K562 (cell line): ENCODE measurements around the gene ZCCHC24. TPM values are rescaled to one million over a fixed set of nuclear protein-coding genes. Genes with fewer than 3 reads are reported as not detected.

ENCODE experiments used
- ATAC-seq: fragments of 200-7000 bp; cut with Tn5 transposase; 3 replicates; pipeline ENCODE4 v1.9.1; 2020; ENCODE audit warnings: moderate library complexity
- BruUV-seq: library from RNA; stranded (reverse); fragments of 400-500 nt; replicated peaks from 2 replicates; lab custom pipeline; 2021; lab: Mats Ljungman, UMichigan
- CTCF ChIA-PET: fragments of 300-600 bp; formaldehyde crosslinking; extraction: SDS; loops from one replicate; lab custom pipeline; 2021; ENCODE audit warnings: low intra/inter-chr PET ratio; lab: Yijun Ruan, JAX
- POLR2A ChIA-PET: fragments of 300-600, 350-650 bp; sonication (Branson Sonifier 250); formaldehyde crosslinking; extraction: SDS; loops from one replicate; lab custom pipeline; 2021; ENCODE audit warnings: antibody characterized with exemption, inconsistent platforms; lab: Yijun Ruan, JAX
- DNase-seq, 4 experiments: peaks; one replicate each; pipeline versions ENCODE4 v3.0.0 to v3.0.0-alpha.2; 2011 to 2018; ENCODE audit warnings: low spot score in 3 of 4, mixed read lengths in 3 of 4; ENCODE audit errors: extremely low read depth in 1 of 4
- FAIRE-seq: peaks from 2 replicates; lab custom pipeline; 2011; peaks lifted over from hg19 to GRCh38; lab: Jason Lieb, UNC
- H2AFZ ChIP-seq: 2 replicates; pipeline ENCODE4 v1.6.0; 2011; ENCODE audit warnings: low read depth, low read length, control low read depth, inconsistent platforms
- H3K27ac ChIP-seq: fragments of 200-600 bp; 3 replicates; pipeline ENCODE4 v1.8.0; 2011; ENCODE audit warnings: low read depth, mild to moderate bottlenecking, control low read depth, inconsistent platforms, low read length, moderate library complexity, mixed read lengths; ENCODE audit errors: extremely low read depth
- H3K27me3 ChIP-seq, 2 experiments: fragments of 300-600 bp in 1 of 2; 2 replicates in 1 of 2; 3 replicates in 1 of 2; pipeline versions ENCODE4 v1.6.0 to v1.8.0; 2011; ENCODE audit warnings: inconsistent platforms in 2 of 2, low read length in 2 of 2, mild to moderate bottlenecking in 1 of 2, mixed read lengths in 1 of 2, moderate library complexity in 1 of 2; ENCODE audit not compliant: control insufficient read depth in 2 of 2, insufficient read depth in 2 of 2
- H3K36me3 ChIP-seq: fragments of 300-600 bp; 3 replicates; pipeline ENCODE4 v1.8.0; 2011; ENCODE audit warnings: mild to moderate bottlenecking, low read length, inconsistent platforms; ENCODE audit not compliant: control insufficient read depth, insufficient read depth
- H3K4me1 ChIP-seq, 2 experiments: fragments of 200-600 bp in 1 of 2; replicated peaks in 1 of 2; 2 replicates in 1 of 2; 3 replicates in 1 of 2; pipeline versions ENCODE4 v1.5.1 to v1.8.0; 2011; ENCODE audit warnings: inconsistent platforms in 2 of 2, low read length in 2 of 2, mild to moderate bottlenecking in 1 of 2, mixed read lengths in 1 of 2, moderate library complexity in 1 of 2; ENCODE audit not compliant: control insufficient read depth in 2 of 2, insufficient read depth in 2 of 2
- H3K4me2 ChIP-seq: 2 replicates; pipeline ENCODE4 v1.6.1; 2011; ENCODE audit warnings: low read length, control low read depth, inconsistent platforms, mixed read lengths; ENCODE audit not compliant: insufficient read depth
- H3K4me3 ChIP-seq: fragments of 200-600 bp; sonication (generic), shearing (Covaris generic); 2 replicates; pipeline ENCODE4 v1.5.1; 2016; ENCODE audit warnings: control low read depth, inconsistent platforms
- H3K79me2 ChIP-seq: fragments of 200-600 bp; 3 replicates; pipeline ENCODE4 v1.8.0; 2011; ENCODE audit warnings: low read length, inconsistent platforms; ENCODE audit not compliant: control insufficient read depth, insufficient read depth
- H3K9ac ChIP-seq, 2 experiments: 2 replicates each; pipeline versions ENCODE4 v1.6.0 to v1.6.1; 2011; ENCODE audit warnings: low read depth in 2 of 2, low read length in 2 of 2, control low read depth in 1 of 2, inconsistent platforms in 1 of 2, mild to moderate bottlenecking in 1 of 2, mixed read lengths in 1 of 2; ENCODE audit not compliant: insufficient read depth in 1 of 2
- H3K9me1 ChIP-seq: one replicate; pipeline ENCODE4 v1.6.0; 2011; ENCODE audit warnings: inconsistent platforms, mild to moderate bottlenecking, low read length, moderate library complexity; ENCODE audit not compliant: control insufficient read depth, insufficient read depth
- H3K9me3 ChIP-seq: replicated peaks from 2 replicates; pipeline ENCODE4 v1.5.1; 2011; ENCODE audit warnings: low read depth, low read length, inconsistent platforms; ENCODE audit not compliant: control insufficient read depth, insufficient read depth
- H4K20me1 ChIP-seq: replicated peaks from 2 replicates; pipeline ENCODE4 v1.6.1; 2011; ENCODE audit warnings: low read length, inconsistent platforms, mixed read lengths; ENCODE audit not compliant: control insufficient read depth, insufficient read depth
- CBFA2T3 ChIP-seq: fragments of 450-650 bp; IDR thresholded peaks from 2 replicates; pipeline ENCODE4 v1.6.1; 2017
- E2F6 ChIP-seq, 2 experiments: IDR thresholded peaks; 2 replicates each; pipeline ENCODE4 v1.6.1; 2011; ENCODE audit warnings: borderline replicate concordance in 1 of 2, control low read depth in 1 of 2, low read depth in 1 of 2, low read length in 1 of 2, mild to moderate bottlenecking in 1 of 2, mixed read lengths in 1 of 2, moderate library complexity in 1 of 2; ENCODE audit not compliant: insufficient read depth in 1 of 2, insufficient read length in 1 of 2, poor library complexity in 1 of 2, severe bottlenecking in 1 of 2; ENCODE audit errors: extremely low read depth in 1 of 2
- ELK3 ChIP-seq: fragments of 450-650 bp; formaldehyde crosslinking; IDR thresholded peaks from 2 replicates; pipeline ENCODE4 v1.4.0; 2020; ENCODE audit warnings: mild to moderate bottlenecking
- MAZ ChIP-seq, 2 experiments: fragments of 450-650 bp in 1 of 2; sonication (generic) in 1 of 2; formaldehyde crosslinking; IDR thresholded peaks in 1 of 2; conservative IDR thresholded peaks in 1 of 2; 2 replicates each; pipeline versions ENCODE4 v1.4.0 to v1.5.0; 2020; ENCODE audit warnings: mild to moderate bottlenecking in 1 of 2, missing genetic modification reagents in 1 of 2
- MCM3 ChIP-seq: fragments of 450-650 bp; IDR thresholded peaks from 2 replicates; pipeline ENCODE4 v1.6.1; 2016
- TBP ChIP-seq: optimal IDR thresholded peaks from 2 replicates; pipeline ENCODE3; 2011; ENCODE audit warnings: low read depth, low read length, improper control_type of control experiment
- TEAD4 ChIP-seq, 2 experiments: sonication (generic) in 1 of 2; formaldehyde crosslinking in 1 of 2; IDR thresholded peaks; 2 replicates each; pipeline versions ENCODE4 v1.6.1 to v1.8.0; 2012 to 2022; ENCODE audit warnings: borderline replicate concordance in 1 of 2, inconsistent platforms in 1 of 2, low read length in 1 of 2, mild to moderate bottlenecking in 1 of 2, missing genetic modification reagents in 1 of 2
- THRA ChIP-seq: fragments of 450-650 bp; IDR thresholded peaks from 2 replicates; pipeline ENCODE4 v1.6.1; 2017; ENCODE audit warnings: mild to moderate bottlenecking, moderate library complexity
- TRIM24 ChIP-seq, 2 experiments: fragments of 450-650 bp; IDR thresholded peaks; 2 replicates each; pipeline ENCODE4 v1.6.1; 2016
- WGBS: fragments of 100-300 bp; shearing (Covaris generic); methylation state at CpG from one replicate; pipeline ENCODE4 v1.1.6; 2016; ENCODE audit warnings: low coverage, mixed read lengths; ENCODE audit not compliant: insufficient coverage; ENCODE audit errors: missing lambda C conversion rate; 5-methylcytosine and 5-hydroxymethylcytosine counted together
- in situ Hi-C: fragments of 300-500 bp; cut with MboI; formaldehyde crosslinking; loops from 4 replicates; pipeline ENCODE4 v1.15.0; 2018; ENCODE audit warnings: inconsistent platforms, mixed read lengths
- intact Hi-C: fragments of 100-400 bp; cut with micrococcal nuclease; formaldehyde crosslinking; loops from 2 replicates; pipeline ENCODE4 v1.14.2; 2022
- polyA plus RNA-seq, 8 experiments: library from polyadenylated mRNA; depleted of rRNA in 4 of 8; stranded (reverse) in 5 of 8; unstranded in 3 of 8; fragments of >200 nt; fragmentation: Nextera tagmentation in 2 of 8; fragmentation: Illumina TruSeq in 1 of 8; extraction: Ambion mirVana in 2 of 8; extraction: Trizol in 1 of 8; gene quantifications; 2 replicates each; pipeline versions ENCODE4 v1.2.1 to v1.2.3, GENCODE V29; 2011 to 2014; ENCODE audit warnings: inconsistent platforms in 1 of 8, missing spikeins in 1 of 8
- total RNA-seq, 7 experiments: library from RNA; depleted of rRNA in 6 of 7; stranded (reverse); fragments of >200 nt in 6 of 7; fragmentation: Illumina TruSeq in 2 of 7; extraction: Trizol in 2 of 7; gene quantifications; 2 replicates each; pipeline versions ENCODE4 v1.2.1 to v1.2.3, GENCODE V29; 2011 to 2021; ENCODE audit warnings: low replicate concordance in 1 of 7
- TF ChIP-seq, protein P1 (sequence below): sonication (generic); formaldehyde crosslinking; IDR thresholded peaks from 2 replicates; pipeline ENCODE4 v1.8.0; 2022; ENCODE audit warnings: missing genetic modification reagents, mild to moderate bottlenecking, moderate library complexity, borderline replicate concordance
- TF ChIP-seq, protein P2 (sequence below): fragments of 250-450 bp; sonication (Bioruptor Pico); IDR thresholded peaks from 2 replicates; pipeline ENCODE4 v1.5.0; 2021; ENCODE audit warnings: mild to moderate bottlenecking, borderline replicate concordance
- TF ChIP-seq, protein P3 (sequence below), 3 experiments: fragments of 200-800 bp in 1 of 3; sonication (Bioruptor generic) in 1 of 3; sonication (generic) in 1 of 3; formaldehyde crosslinking in 1 of 3; IDR thresholded peaks; 2 replicates each; pipeline versions ENCODE4 v1.6.1 to v1.8.0; 2016 to 2022; ENCODE audit warnings: mild to moderate bottlenecking in 2 of 3, missing compliant biosample characterization in 2 of 3, missing genetic modification characterization in 2 of 3, missing genetic modification reagents in 1 of 3

The ZCCHC24 gene
- total and polyA plus RNA-seq, 9 of the 15 experiments (the other 6 are each of a cell fraction or from before 2014, with no cell fraction given) = 0.84 to 11.0 (median 4.6) TPM

GRCh38 chr10:79349072-79349491 is 96.3 kb downstream of the ZCCHC24 start:
- POLR2A ChIA-PET = interaction anchor here (0.5 to 2.7 kb wide), 9 partner anchors 9 to 1302 kb away, joined by 3 to 9 read pairs (median 6); partner anchors contain the start of gene ZCCHC24
- no peaks in the 10 kb centered on the region for H3K27me3 ChIP-seq
- H3K79me2 ChIP-seq = peaks cover 39% of the 10 kb centered on the region
- peaks cover 25% of the 10 kb centered on the region for H4K20me1 ChIP-seq
- H3K4me2 ChIP-seq = peak overlapping the region; percentile 88
- H2AFZ ChIP-seq = no peak overlapping the region
- peak overlapping the region; percentile 95 to 99 for H3K9ac ChIP-seq
- intact Hi-C loops (no loop called here), in situ Hi-C loops (no loop called here)
- peak overlapping the region; percentile 96; the same call in 2 of the 3 replicates for H3K27ac ChIP-seq
- WGBS = 76% methylated on average over 4 of the region's 6 CpGs
- H3K9me1 ChIP-seq = peaks cover 21% of the 10 kb centered on the region
- no peaks in the 10 kb centered on the region for H3K9me3 ChIP-seq
- H3K4me1 ChIP-seq = peaks cover 25 to 50% of the 10 kb centered on the region in 2 experiments
- no peak for ATAC-seq
- BruUV-seq = no TSS peak
- FAIRE-seq = no peak
- CTCF ChIA-PET = no interaction called here
- peak in 1 of 4 experiments; percentile 3 for DNase-seq
- H3K36me3 ChIP-seq = peaks cover 59% of the 10 kb centered on the region
- H3K4me3 ChIP-seq = peak overlapping the region; percentile 88
- TF ChIP-seq, protein P1, sequence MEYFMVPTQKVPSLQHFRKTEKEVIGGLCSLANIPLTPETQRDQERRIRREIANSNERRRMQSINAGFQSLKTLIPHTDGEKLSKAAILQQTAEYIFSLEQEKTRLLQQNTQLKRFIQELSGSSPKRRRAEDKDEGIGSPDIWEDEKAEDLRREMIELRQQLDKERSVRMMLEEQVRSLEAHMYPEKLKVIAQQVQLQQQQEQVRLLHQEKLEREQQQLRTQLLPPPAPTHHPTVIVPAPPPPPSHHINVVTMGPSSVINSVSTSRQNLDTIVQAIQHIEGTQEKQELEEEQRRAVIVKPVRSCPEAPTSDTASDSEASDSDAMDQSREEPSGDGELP (CRISPR knock-in tag) = peak; percentile 3; the same call in 1 of the 2 replicates
- TF ChIP-seq THRA = no peak
- no peak for TF ChIP-seq ELK3 (CRISPR knock-in tag)
- no peak for TF ChIP-seq MCM3
- no peak for TF ChIP-seq MAZ (CRISPR knock-in tag; conservative IDR thresholded peaks at IDR 0.05 in 1 of 2, IDR thresholded peaks at IDR 0.05 in 1 of 2)
- TF ChIP-seq, protein P2, sequence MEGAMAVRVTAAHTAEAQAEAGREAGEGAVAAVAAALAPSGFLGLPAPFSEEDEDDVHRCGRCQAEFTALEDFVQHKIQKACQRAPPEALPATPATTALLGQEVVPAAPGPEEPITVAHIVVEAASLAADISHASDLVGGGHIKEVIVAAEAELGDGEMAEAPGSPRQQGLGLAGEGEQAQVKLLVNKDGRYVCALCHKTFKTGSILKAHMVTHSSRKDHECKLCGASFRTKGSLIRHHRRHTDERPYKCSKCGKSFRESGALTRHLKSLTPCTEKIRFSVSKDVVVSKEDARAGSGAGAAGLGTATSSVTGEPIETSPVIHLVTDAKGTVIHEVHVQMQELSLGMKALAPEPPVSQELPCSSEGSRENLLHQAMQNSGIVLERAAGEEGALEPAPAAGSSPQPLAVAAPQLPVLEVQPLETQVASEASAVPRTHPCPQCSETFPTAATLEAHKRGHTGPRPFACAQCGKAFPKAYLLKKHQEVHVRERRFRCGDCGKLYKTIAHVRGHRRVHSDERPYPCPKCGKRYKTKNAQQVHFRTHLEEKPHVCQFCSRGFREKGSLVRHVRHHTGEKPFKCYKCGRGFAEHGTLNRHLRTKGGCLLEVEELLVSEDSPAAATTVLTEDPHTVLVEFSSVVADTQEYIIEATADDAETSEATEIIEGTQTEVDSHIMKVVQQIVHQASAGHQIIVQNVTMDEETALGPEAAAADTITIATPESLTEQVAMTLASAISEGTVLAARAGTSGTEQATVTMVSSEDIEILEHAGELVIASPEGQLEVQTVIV (CRISPR knock-in tag) = no peak
- no peak for TF ChIP-seq TBP
- TF ChIP-seq E2F6 (IDR thresholded peaks at IDR 0.05; ENCODE audit: borderline replicate concordance in 1 of 2, extremely low read depth in 1 of 2, insufficient read depth in 1 of 2, insufficient read length in 1 of 2, low read depth in 1 of 2, low read length in 1 of 2, poor library complexity in 1 of 2, severe bottlenecking in 1 of 2) = no peak
- TF ChIP-seq, protein P3, sequence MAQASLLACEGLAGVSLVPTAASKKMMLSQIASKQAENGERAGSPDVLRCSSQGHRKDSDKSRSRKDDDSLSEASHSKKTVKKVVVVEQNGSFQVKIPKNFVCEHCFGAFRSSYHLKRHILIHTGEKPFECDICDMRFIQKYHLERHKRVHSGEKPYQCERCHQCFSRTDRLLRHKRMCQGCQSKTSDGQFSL (CRISPR knock-in tag; IDR thresholded peaks at IDR 0.05) = 0 out of 2 replicates have a peak, but pooled peaks have one; percentile 45
- TF ChIP-seq, protein P3 (tag; IDR thresholded peaks at IDR 0.05) = no peak
- TF ChIP-seq TRIM24 (IDR thresholded peaks at IDR 0.05) = no peak
- no peak for TF ChIP-seq TEAD4 (IDR thresholded peaks at IDR 0.05; ENCODE audit: low read length)
- TF ChIP-seq TEAD4 (CRISPR knock-in tag; IDR thresholded peaks at IDR 0.05; ENCODE audit: borderline replicate concordance) = no peak
- TF ChIP-seq CBFA2T3 = no peak
